ENCODE results near the gene ANKMY1.
A peak's percentile ranks its signal among the peaks of the same experiment; 100 is the strongest.
"Not testable (repeated sequence)": the region's sequence is repeated elsewhere in the genome, so short reads cannot be mapped to it uniquely, and the experiment has no call there.

Gene ANKMY1

GRCh38 chr2:240498171-240498957, 59.4 kb downstream of the ANKMY1 start:
- Mint-ChIP-seq H3K4me3 (no peak overlapping the region), H3K9me3 (peaks cover 9% of the 10 kb centered on the region), H3K27ac (no peak overlapping the region), H3K36me3 (ENCODE audit: low read depth) (peaks cover 39% of the 10 kb centered on the region), H3K27me3 (no peaks in the 10 kb centered on the region), H3K4me1 (no peaks in the 10 kb centered on the region)
- ATAC-seq (no peak), DNase-seq (no peak)

- H3K4me1 Mint-ChIP-seq, H3K27me3 Mint-ChIP-seq, DNase-seq, H3K4me3 Mint-ChIP-seq, H3K27ac Mint-ChIP-seq, ATAC-seq: not testable (repeated sequence)
- H3K36me3 Mint-ChIP-seq (ENCODE audit: low read depth) = peaks cover 44% of the 10 kb centered on the region
- peaks cover 16% of the 10 kb centered on the region for H3K9me3 Mint-ChIP-seq
These were observed 60.7 kb downstream of the ANKMY1 start for GRCh38 chr2:240497082-240497481.

GRCh38 chr2:240494942-240495341, 62.8 kb downstream of the ANKMY1 start:
- not testable (repeated sequence) for H3K27me3 Mint-ChIP-seq, H3K4me3 Mint-ChIP-seq, H3K4me1 Mint-ChIP-seq, ATAC-seq, H3K27ac Mint-ChIP-seq, DNase-seq
- peaks cover 34% of the 10 kb centered on the region for H3K9me3 Mint-ChIP-seq
- H3K36me3 Mint-ChIP-seq (ENCODE audit: low read depth) = peaks cover 51% of the 10 kb centered on the region

GRCh38 chr2:240494194-240494793, 63.5 kb downstream of the ANKMY1 start:
- Mint-ChIP-seq H3K9me3 (peaks cover 38% of the 10 kb centered on the region), H3K4me1 (no peaks in the 10 kb centered on the region), H3K36me3 (ENCODE audit: low read depth) (peaks cover 52% of the 10 kb centered on the region), H3K27me3 (no peaks in the 10 kb centered on the region), H3K27ac (no peak overlapping the region), H3K4me3 (no peak overlapping the region)
- ATAC-seq = no peak
- DNase-seq = no peak

- ATAC-seq (no peak), DNase-seq (no peak)
- no peaks in the 10 kb centered on the region for H3K27me3 Mint-ChIP-seq
- H3K4me3 Mint-ChIP-seq = no peak overlapping the region
- H3K4me1 Mint-ChIP-seq = no peaks in the 10 kb centered on the region
- H3K27ac Mint-ChIP-seq = no peak overlapping the region
- peaks cover 42% of the 10 kb centered on the region for H3K36me3 Mint-ChIP-seq (ENCODE audit: low read depth)
- H3K9me3 Mint-ChIP-seq = peaks cover 57% of the 10 kb centered on the region
These were observed 66.3 kb downstream of the ANKMY1 start for GRCh38 chr2:240491483-240491882.

- Mint-ChIP-seq H3K36me3 (ENCODE audit: low read depth) (peaks cover 8% of the 10 kb centered on the region), H3K9me3 (peaks cover 4% of the 10 kb centered on the region), H3K27me3 (no peaks in the 10 kb centered on the region), H3K27ac (no peak overlapping the region), H3K4me3 (no peak overlapping the region), H3K4me1 (no peaks in the 10 kb centered on the region)
- DNase-seq = no peak
- no peak for ATAC-seq
These were observed 75.6 kb downstream of the ANKMY1 start for GRCh38 chr2:240482141-240482540.

- Mint-ChIP-seq H3K9me3 (no peaks in the 10 kb centered on the region), H3K36me3 (ENCODE audit: low read depth) (peaks cover 5% of the 10 kb centered on the region)
- peak; percentile 20 for ATAC-seq
These were observed 76.1 kb downstream of the ANKMY1 start for GRCh38 chr2:240481720-240482119.

GRCh38 chr2:240480834-240481623, 76.8 kb downstream of the ANKMY1 start:
- H3K4me1 Mint-ChIP-seq = no peaks in the 10 kb centered on the region
- ATAC-seq = no peak
- no peak overlapping the region for H3K27ac Mint-ChIP-seq
- DNase-seq = no peak
- peaks cover 4% of the 10 kb centered on the region for H3K9me3 Mint-ChIP-seq
- no peak overlapping the region for H3K4me3 Mint-ChIP-seq
- no peaks in the 10 kb centered on the region for H3K27me3 Mint-ChIP-seq
- peaks cover 9% of the 10 kb centered on the region for H3K36me3 Mint-ChIP-seq (ENCODE audit: low read depth)

More at GRCh38 chr2:240481720-240482119, 76.1 kb downstream of the ANKMY1 start:
- Mint-ChIP-seq H3K27ac (no peak overlapping the region), H3K27me3 (no peaks in the 10 kb centered on the region), H3K4me3 (no peak overlapping the region), H3K4me1 (no peaks in the 10 kb centered on the region)
- DNase-seq = no peak

- Mint-ChIP-seq H3K4me3 (no peak overlapping the region), H3K27me3 (no peaks in the 10 kb centered on the region), H3K36me3 (ENCODE audit: low read depth) (peaks cover 11% of the 10 kb centered on the region), H3K9me3 (peaks cover 5% of the 10 kb centered on the region), H3K27ac (no peak overlapping the region), H3K4me1 (no peaks in the 10 kb centered on the region)
- DNase-seq = no peak
- ATAC-seq = no peak
These were observed 78.7 kb downstream of the ANKMY1 start for GRCh38 chr2:240479111-240479501.

GRCh38 chr2:240478346-240479110, 79.3 kb downstream of the ANKMY1 start:
- Mint-ChIP-seq H3K4me1 (no peaks in the 10 kb centered on the region), H3K9me3 (peaks cover 11% of the 10 kb centered on the region), H3K27me3 (no peaks in the 10 kb centered on the region), H3K4me3 (no peak overlapping the region), H3K36me3 (ENCODE audit: low read depth) (peaks cover 15% of the 10 kb centered on the region), H3K27ac (no peak overlapping the region)
- no peak for ATAC-seq
- no peak for DNase-seq

- Mint-ChIP-seq H3K36me3 (ENCODE audit: low read depth) (peaks cover 21% of the 10 kb centered on the region), H3K27me3 (no peaks in the 10 kb centered on the region), H3K27ac (no peak overlapping the region), H3K9me3 (peaks cover 17% of the 10 kb centered on the region), H3K4me3 (no peak overlapping the region), H3K4me1 (no peaks in the 10 kb centered on the region)
- DNase-seq = no peak
- ATAC-seq = no peak
These were observed 79.9 kb downstream of the ANKMY1 start for GRCh38 chr2:240477916-240478315.

GRCh38 chr2:240473211-240473610, 84.6 kb downstream of the ANKMY1 start:
- no peaks in the 10 kb centered on the region for H3K4me1 Mint-ChIP-seq
- DNase-seq = no peak
- peaks cover 17% of the 10 kb centered on the region for H3K9me3 Mint-ChIP-seq
- H3K36me3 Mint-ChIP-seq (ENCODE audit: low read depth) = peaks cover 24% of the 10 kb centered on the region
- H3K27me3 Mint-ChIP-seq = no peaks in the 10 kb centered on the region
- H3K4me3 Mint-ChIP-seq = no peak overlapping the region
- H3K27ac Mint-ChIP-seq = no peak overlapping the region
- ATAC-seq = no peak

- ATAC-seq (no peak), DNase-seq (no peak)
- Mint-ChIP-seq H3K4me3 (no peak overlapping the region), H3K9me3 (peaks cover 17% of the 10 kb centered on the region), H3K27me3 (no peaks in the 10 kb centered on the region), H3K27ac (no peak overlapping the region), H3K4me1 (no peaks in the 10 kb centered on the region), H3K36me3 (ENCODE audit: low read depth) (peaks cover 24% of the 10 kb centered on the region)
These were observed 85.6 kb downstream of the ANKMY1 start for GRCh38 chr2:240472078-240472790.

GRCh38 chr2:240469740-240470139, 88.0 kb downstream of the ANKMY1 start:
- no peaks in the 10 kb centered on the region for H3K4me1 Mint-ChIP-seq
- DNase-seq (no peak), ATAC-seq (no peak)
- no peaks in the 10 kb centered on the region for H3K27me3 Mint-ChIP-seq
- H3K4me3 Mint-ChIP-seq = no peak overlapping the region
- peaks cover 17% of the 10 kb centered on the region for H3K36me3 Mint-ChIP-seq (ENCODE audit: low read depth)
- no peak overlapping the region for H3K27ac Mint-ChIP-seq
- H3K9me3 Mint-ChIP-seq = peaks cover 11% of the 10 kb centered on the region

All from activated naive CD8-positive, alpha-beta T cell treated with anti-CD3 and anti-CD28 coated beads, Interleukin-2, amount 50 U/mL, for 24 hours (primary cell).